Uterus (tissue), 4 donors: ENCODE data around the gene PCIF1. TPM values are rescaled to one million over a fixed set of nuclear protein-coding genes. Genes with fewer than 3 reads are reported as not detected.

ENCODE experiments used
- DNase-seq, 2 donors: peaks; one replicate each; pipeline ENCODE4 v3.0.0-alpha.2; 2019 to 2020
- H3K27ac ChIP-seq, 2 donors: fragments of 200-600 bp; sonication (generic); 1 replicate in 1 of 2; 2 replicates in 1 of 2; pipeline ENCODE4 v1.5.1; 2016 to 2018
- H3K27me3 ChIP-seq, 2 donors: fragments of 200-600 bp; sonication (generic); one replicate each; pipeline ENCODE4 v1.5.1; 2018 to 2019; ENCODE audit warnings: control low read depth in 1 of 2
- H3K36me3 ChIP-seq, 2 donors: fragments of 200-600 bp; sonication (generic); one replicate each; pipeline ENCODE4 v1.5.1; 2019; ENCODE audit warnings: control low read depth in 1 of 2
- H3K4me1 ChIP-seq, 2 donors: fragments of 200-600 bp; sonication (generic); one replicate each; pipeline ENCODE4 v1.5.1; 2018 to 2019; ENCODE audit warnings: control low read depth in 1 of 2
- H3K4me3 ChIP-seq, 2 donors: fragments of 200-600 bp; sonication (generic); 1 replicate in 1 of 2; 2 replicates in 1 of 2; pipeline ENCODE4 v1.5.1; 2018 to 2019; ENCODE audit warnings: mild to moderate bottlenecking in 1 of 2
- H3K9me3 ChIP-seq, 2 donors: fragments of 200-600 bp; sonication (generic); one replicate each; pipeline ENCODE4 v1.5.1; 2019; ENCODE audit warnings: control low read depth in 1 of 2
- CTCF ChIP-seq, 4 experiments: fragments of 200-600 bp in 2 of 4; fragments of 450-650 bp in 2 of 4; sonication (generic) in 2 of 4; IDR thresholded peaks; one replicate each; pipeline ENCODE4 v1.5.1; 2016 to 2019; ENCODE audit warnings: antibody characterized with exemption in 4 of 4, mild to moderate bottlenecking in 2 of 4, moderate library complexity in 1 of 4
- POLR2A ChIP-seq, 2 donors: fragments of 450-650 bp; IDR thresholded peaks; one replicate each; pipeline ENCODE4 v1.6.1; 2016; ENCODE audit warnings: antibody characterized with exemption in 2 of 2, mild to moderate bottlenecking in 1 of 2, moderate library complexity in 1 of 2
- intact Hi-C: fragments of 100-400 bp; cut with DNase I; formaldehyde crosslinking; loops from one replicate; pipeline ENCODE4 v1.15.1; 2023; ENCODE audit warnings: low total_unique reads
- total RNA-seq, 4 donors: library from RNA; depleted of rRNA in 3 of 4; stranded (reverse); fragments of >200 nt in 3 of 4; gene quantifications; one replicate each; pipeline versions ENCODE4 v1.1.0 to v1.2.4, GENCODE V29; 2014 to 2023
- donor health status: DM: yes; HTN: yes; CAD: no.

PCIF1 gene
- total RNA-seq, 4 donors from 2014 or later = 11.0 to 71.0 (median 40.0) TPM

GRCh38 chr20:45918182-45918737 is 16.2 kb upstream of the PCIF1 start:
- Histone ChIP-seq H3K4me1 (peaks cover 0 to 12% of the 10 kb centered on the region in 2 donors), H3K36me3 (no peaks in the 10 kb centered on the region), H3K9me3 (no peaks in the 10 kb centered on the region), H3K27ac (peak overlapping the region; percentile 76 to 82), H3K4me3 (no peak overlapping the region), H3K27me3 (no peaks in the 10 kb centered on the region)
- no peak for DNase-seq
- TF ChIP-seq POLR2A (IDR thresholded peaks at IDR 0.05) (no peak), CTCF (IDR thresholded peaks at IDR 0.05) (no peak)
- intact Hi-C loops = no loop called here

- Histone ChIP-seq H3K4me3 (no peak overlapping the region), H3K9me3 (no peaks in the 10 kb centered on the region), H3K36me3 (no peaks in the 10 kb centered on the region), H3K27me3 (no peaks in the 10 kb centered on the region), H3K27ac (peak overlapping the region; percentile 76 to 82), H3K4me1 (peaks cover 0 to 14% of the 10 kb centered on the region in 2 donors)
- TF ChIP-seq CTCF (IDR thresholded peaks at IDR 0.05) (no peak), POLR2A (IDR thresholded peaks at IDR 0.05) (no peak)
- DNase-seq = no peak
- intact Hi-C loops = no loop called here
Observed at GRCh38 chr20:45918779-45919537, 15.5 kb upstream of the PCIF1 start.

- peak overlapping the region; percentile 76 to 82 for H3K27ac ChIP-seq
- TF ChIP-seq POLR2A (IDR thresholded peaks at IDR 0.05) (no peak), CTCF (IDR thresholded peaks at IDR 0.05) (no peak)
- intact Hi-C loops = no loop called here
- DNase-seq = peak; percentile 72 to 84
- H3K9me3 ChIP-seq = no peaks in the 10 kb centered on the region
- H3K27me3 ChIP-seq = no peaks in the 10 kb centered on the region
- H3K36me3 ChIP-seq = no peaks in the 10 kb centered on the region
- H3K4me3 ChIP-seq = no peak overlapping the region
- peaks cover 0 to 17% of the 10 kb centered on the region in 2 donors for H3K4me1 ChIP-seq
Observed at GRCh38 chr20:45919542-45920399, 14.7 kb upstream of the PCIF1 start.

- Histone ChIP-seq H3K4me1 (peaks cover 0 to 17% of the 10 kb centered on the region in 2 donors), H3K27ac (peak overlapping the region; percentile 76 to 82), H3K9me3 (no peaks in the 10 kb centered on the region), H3K27me3 (no peaks in the 10 kb centered on the region), H3K36me3 (no peaks in the 10 kb centered on the region), H3K4me3 (no peak overlapping the region)
- no peak for TF ChIP-seq CTCF (IDR thresholded peaks at IDR 0.05)
- no peak for TF ChIP-seq POLR2A (IDR thresholded peaks at IDR 0.05)
- no peak for DNase-seq
- intact Hi-C loops = no loop called here
Observed at GRCh38 chr20:45920462-45921336, 13.8 kb upstream of the PCIF1 start.
